IPS-18a (cell line): Measurements from ENCODE around the gene SRP68.
A peak's percentile ranks its signal among the peaks of the same experiment; 100 is the strongest.
"Not testable (repeated sequence)": the region's sequence is repeated elsewhere in the genome, so short reads cannot be mapped to it uniquely, and the experiment has no call there.

Experiments
- H3K27ac ChIP-seq: one replicate; pipeline ENCODE4 v1.5.1; 2013; ENCODE audit warnings: low read length
- H3K27me3 ChIP-seq: one replicate; pipeline ENCODE4 v1.6.1; 2013; ENCODE audit warnings: mild to moderate bottlenecking, low read length; ENCODE audit not compliant: control insufficient read depth, insufficient read depth
- H3K36me3 ChIP-seq: one replicate; pipeline ENCODE4 v1.6.1; 2013; ENCODE audit warnings: low read depth, low read length; ENCODE audit not compliant: control insufficient read depth
- H3K4me1 ChIP-seq: one replicate; pipeline ENCODE4 v1.6.1; 2013; ENCODE audit warnings: low read depth, low read length; ENCODE audit not compliant: control insufficient read depth
- H3K4me3 ChIP-seq: one replicate; pipeline ENCODE4 v1.5.1; 2013; ENCODE audit warnings: low read length
- H3K9ac ChIP-seq: one replicate; pipeline ENCODE4 v1.6.1; 2013; ENCODE audit warnings: mild to moderate bottlenecking, low read length, moderate library complexity
- H3K9me3 ChIP-seq: one replicate; pipeline ENCODE4 v1.6.1; 2013; ENCODE audit warnings: low read depth, low read length; ENCODE audit not compliant: control insufficient read depth

SRP68 gene

DNA sequence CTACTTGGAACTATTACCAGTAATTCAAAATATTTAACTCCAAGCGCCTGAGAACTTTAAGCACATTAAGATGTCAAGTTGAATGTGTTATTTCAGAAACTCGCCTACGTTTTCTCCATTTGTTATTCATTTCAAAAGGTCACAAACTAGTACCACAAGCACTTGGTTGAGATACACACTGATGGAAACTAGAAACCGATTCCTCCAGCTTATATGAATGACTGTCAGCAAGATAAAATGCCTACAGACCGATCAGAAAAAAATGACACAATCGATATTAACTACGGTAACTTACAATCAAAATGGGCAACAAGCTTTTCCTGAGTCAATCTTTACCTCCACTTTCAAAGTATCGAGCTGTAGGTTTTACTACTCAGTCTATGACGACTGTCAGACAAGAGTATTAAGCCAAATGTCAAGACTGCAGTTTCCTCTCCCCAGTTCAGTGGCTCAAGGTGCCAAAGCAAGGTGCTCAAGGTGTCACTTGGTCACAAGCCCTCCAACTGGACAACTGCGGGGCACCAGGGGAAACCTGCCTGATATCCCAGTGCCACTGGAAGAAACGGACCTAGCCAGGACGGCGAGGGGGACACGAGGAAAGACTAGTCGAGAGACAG is 678 bp downstream of the SRP68 start:
- H3K9me3 ChIP-seq: no peaks in the 10 kb centered on the region
- H3K4me3 ChIP-seq: peak overlapping the region; percentile 95
- H3K27ac ChIP-seq: peak overlapping the region; percentile 47
- peaks cover 21% of the 10 kb centered on the region for H3K36me3 ChIP-seq
- H3K9ac ChIP-seq: peak overlapping the region; percentile 88
- peaks cover 40% of the 10 kb centered on the region for H3K27me3 ChIP-seq
- peaks cover 19% of the 10 kb centered on the region for H3K4me1 ChIP-seq

DNA sequence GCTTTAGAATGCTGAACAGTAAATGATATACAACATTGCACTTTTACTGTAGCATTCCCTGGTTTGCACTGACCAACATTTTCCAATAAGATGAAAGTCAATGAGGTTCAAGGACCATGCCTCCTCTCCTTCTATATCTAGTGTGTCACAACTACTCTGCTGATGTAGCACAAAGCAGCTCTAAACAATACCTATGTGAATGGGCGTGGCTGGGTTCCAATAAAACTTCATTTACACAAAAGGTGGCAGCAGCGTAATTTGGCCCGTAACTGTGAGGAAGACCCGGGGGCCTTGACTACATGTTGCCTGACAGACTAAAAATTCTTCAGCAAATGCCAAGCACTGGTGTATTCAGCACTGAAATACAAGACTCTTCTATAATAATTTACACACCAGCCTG is 6.5 kb downstream of the SRP68 start:
- Histone ChIP-seq H3K9me3 (no peaks in the 10 kb centered on the region), H3K4me3 (no peak overlapping the region), H3K27ac (no peak overlapping the region), H3K9ac (no peak overlapping the region), H3K4me1 (peaks cover under 1% of the 10 kb centered on the region), H3K27me3 (no peaks in the 10 kb centered on the region), H3K36me3 (peaks cover 71% of the 10 kb centered on the region)

DNA sequence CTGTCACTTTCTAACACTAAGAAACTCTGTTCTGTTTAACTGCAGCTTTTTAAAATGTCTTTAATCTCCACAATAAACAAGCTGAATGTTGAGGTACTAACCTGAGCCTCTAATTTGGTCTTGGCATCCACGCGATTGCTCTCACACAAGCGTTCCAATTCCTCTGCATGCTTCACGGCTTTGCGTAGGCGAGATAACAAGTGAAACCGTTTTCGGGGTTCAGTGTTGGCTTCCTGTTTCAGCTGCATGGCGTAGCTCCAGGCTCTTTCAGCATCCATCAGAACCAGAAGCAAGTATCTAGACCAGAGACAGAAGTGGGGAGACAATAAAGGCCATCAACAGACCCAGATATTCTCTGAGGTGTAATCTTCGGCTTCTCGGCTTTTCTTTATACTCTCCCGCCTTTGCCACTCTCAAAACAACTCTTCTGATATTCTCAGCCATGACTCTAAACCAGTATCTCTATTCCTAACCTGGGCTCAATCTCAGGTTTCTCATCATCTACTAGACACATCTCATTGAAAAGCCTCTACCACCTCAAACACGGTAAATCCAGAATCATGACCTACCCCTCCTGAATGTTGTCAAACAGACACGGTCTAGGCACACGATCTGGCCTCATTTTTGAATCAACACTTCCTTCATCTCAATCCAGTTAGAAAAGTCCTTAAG is 8.3 kb downstream of the SRP68 start:
- no peak overlapping the region for H3K27ac ChIP-seq
- peaks cover 81% of the 10 kb centered on the region for H3K36me3 ChIP-seq
- no peaks in the 10 kb centered on the region for H3K9me3 ChIP-seq
- no peak overlapping the region for H3K9ac ChIP-seq
- no peaks in the 10 kb centered on the region for H3K27me3 ChIP-seq
- no peak overlapping the region for H3K4me3 ChIP-seq
- no peaks in the 10 kb centered on the region for H3K4me1 ChIP-seq

DNA sequence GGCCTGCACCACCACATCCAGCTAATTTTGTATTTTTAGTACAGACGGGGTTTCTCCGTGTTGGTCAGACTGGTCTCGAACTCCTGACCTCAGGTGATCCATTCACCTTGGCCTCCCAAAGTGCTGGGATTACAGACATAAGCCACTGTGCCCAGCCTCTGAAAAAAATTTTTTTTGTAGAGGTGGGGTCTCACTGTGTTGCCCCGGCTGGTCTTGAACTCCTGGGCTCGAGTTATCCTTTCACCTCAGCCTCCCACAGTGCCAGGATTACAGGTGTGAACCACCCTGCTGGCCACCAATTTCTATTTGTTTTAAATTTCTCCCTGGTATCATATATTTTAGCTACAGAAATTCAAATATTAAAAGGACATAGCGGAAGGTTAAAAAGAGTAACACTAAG is 14.1 kb downstream of the SRP68 start:
- not testable (repeated sequence) for H3K27me3 ChIP-seq, H3K9me3 ChIP-seq, H3K27ac ChIP-seq, H3K4me1 ChIP-seq, H3K4me3 ChIP-seq, H3K9ac ChIP-seq
- H3K36me3 ChIP-seq: peaks cover 67% of the 10 kb centered on the region

DNA sequence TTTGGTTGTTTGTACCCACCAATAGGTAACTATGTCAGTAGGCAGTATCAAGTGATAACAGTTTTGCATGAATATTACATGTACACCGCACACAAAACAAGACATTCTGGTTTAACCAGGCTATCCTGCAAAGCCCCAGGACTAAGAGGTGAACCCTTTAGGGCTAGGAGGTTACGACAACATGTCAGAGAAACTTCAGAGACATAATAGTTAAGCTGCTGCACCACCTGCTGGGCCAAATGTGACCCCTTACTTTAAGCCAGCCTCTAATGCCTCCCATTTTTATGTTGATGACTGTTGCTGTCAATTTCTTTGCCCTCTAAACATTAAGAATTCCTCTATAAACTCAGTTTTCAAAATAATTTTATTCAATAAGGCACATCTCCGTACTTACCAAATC is 15.4 kb downstream of the SRP68 start:
- no peak overlapping the region for H3K4me3 ChIP-seq
- no peak overlapping the region for H3K9ac ChIP-seq
- H3K27ac ChIP-seq: no peak overlapping the region
- no peaks in the 10 kb centered on the region for H3K9me3 ChIP-seq
- peaks cover 63% of the 10 kb centered on the region for H3K36me3 ChIP-seq
- no peaks in the 10 kb centered on the region for H3K4me1 ChIP-seq
- H3K27me3 ChIP-seq: no peaks in the 10 kb centered on the region

DNA sequence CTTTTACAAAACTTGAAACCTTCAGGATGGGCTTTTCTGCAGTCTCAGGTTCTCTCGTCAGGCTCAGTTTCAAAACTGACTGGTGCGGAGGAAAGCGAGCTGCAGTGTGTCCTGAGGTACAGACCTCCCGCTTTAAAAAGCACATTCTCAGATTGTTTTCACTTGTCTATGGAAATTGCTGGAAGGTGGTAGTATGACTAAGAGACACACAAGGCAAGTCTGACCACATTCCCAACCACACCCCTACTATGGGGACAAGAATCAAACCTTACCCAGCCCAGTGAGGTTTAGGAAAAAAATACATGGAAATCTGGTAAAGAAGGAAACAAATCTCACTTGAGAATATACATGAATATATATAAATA is 18.2 kb downstream of the SRP68 start:
- no peaks in the 10 kb centered on the region for H3K27me3 ChIP-seq
- no peak overlapping the region for H3K4me3 ChIP-seq
- H3K9ac ChIP-seq: no peak overlapping the region
- no peaks in the 10 kb centered on the region for H3K9me3 ChIP-seq
- H3K27ac ChIP-seq: no peak overlapping the region
- peaks cover 57% of the 10 kb centered on the region for H3K36me3 ChIP-seq
- H3K4me1 ChIP-seq: no peaks in the 10 kb centered on the region

DNA sequence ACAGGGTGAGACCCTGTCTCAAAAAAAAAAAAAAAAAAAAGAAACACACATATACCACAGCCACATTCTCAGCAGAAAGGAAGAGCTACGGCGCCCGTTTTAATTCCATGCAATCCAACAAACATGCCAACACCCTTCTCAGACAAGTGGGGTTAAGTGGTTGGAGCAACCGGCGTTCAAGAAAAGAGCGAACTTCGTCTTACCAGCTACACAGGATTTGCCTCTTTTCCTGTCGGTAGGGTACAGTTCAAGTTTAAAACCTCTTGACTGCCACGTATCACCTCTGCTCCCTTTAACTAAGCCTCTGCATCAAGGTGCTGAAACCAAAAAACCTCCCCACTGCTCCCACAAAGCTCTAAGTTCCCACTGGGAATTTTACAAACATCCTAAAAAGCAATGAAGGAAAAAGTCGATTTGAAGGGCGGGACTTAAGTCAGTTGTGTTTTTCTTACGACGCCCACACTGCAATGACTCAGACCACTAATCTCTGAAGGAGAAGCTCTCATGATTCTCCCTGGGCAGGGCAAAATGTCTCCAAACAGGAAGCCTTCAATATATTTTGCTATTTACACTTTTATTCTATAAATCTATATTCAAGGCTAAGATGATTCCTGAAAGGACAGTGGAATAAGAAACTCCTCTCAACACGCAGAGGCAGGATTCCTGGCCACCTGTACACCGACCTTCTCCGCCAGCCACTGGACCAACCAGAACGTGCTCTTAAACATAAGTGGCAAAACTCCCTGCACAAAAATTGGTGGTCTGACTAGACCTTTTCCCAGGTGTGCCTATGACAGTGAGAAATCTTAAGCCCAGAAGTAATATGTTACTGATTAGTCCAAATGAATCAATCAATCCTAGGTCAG is 18.8 kb downstream of the SRP68 start:
- Histone ChIP-seq H3K36me3 (peaks cover 57% of the 10 kb centered on the region), H3K27me3 (no peaks in the 10 kb centered on the region), H3K4me1 (no peaks in the 10 kb centered on the region), H3K27ac (no peak overlapping the region), H3K9ac (no peak overlapping the region), H3K4me3 (no peak overlapping the region), H3K9me3 (no peaks in the 10 kb centered on the region)

DNA sequence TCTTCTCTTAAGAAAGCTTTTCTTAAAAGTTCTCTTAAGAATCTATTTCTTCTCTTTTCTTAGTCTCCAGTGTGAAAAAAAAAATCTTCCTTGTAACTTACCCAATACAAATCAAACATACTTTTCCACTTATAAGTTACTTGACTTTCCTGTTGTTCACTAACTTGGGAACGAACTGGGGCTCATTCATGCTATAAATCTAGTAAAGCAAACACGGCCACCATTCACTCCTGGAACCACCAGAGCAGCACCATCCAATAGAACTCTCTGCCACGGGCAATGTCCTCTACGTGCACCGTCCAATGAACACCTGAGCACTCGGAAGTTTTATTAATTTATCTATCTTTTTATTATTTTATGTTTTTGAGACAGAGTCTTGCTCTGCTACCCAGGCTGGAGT is 20.8 kb downstream of the SRP68 start:
- peaks cover 53% of the 10 kb centered on the region for H3K36me3 ChIP-seq
- no peak overlapping the region for H3K27ac ChIP-seq
- no peak overlapping the region for H3K9ac ChIP-seq
- H3K4me3 ChIP-seq: no peak overlapping the region
- no peaks in the 10 kb centered on the region for H3K4me1 ChIP-seq
- H3K27me3 ChIP-seq: no peaks in the 10 kb centered on the region
- no peaks in the 10 kb centered on the region for H3K9me3 ChIP-seq

DNA sequence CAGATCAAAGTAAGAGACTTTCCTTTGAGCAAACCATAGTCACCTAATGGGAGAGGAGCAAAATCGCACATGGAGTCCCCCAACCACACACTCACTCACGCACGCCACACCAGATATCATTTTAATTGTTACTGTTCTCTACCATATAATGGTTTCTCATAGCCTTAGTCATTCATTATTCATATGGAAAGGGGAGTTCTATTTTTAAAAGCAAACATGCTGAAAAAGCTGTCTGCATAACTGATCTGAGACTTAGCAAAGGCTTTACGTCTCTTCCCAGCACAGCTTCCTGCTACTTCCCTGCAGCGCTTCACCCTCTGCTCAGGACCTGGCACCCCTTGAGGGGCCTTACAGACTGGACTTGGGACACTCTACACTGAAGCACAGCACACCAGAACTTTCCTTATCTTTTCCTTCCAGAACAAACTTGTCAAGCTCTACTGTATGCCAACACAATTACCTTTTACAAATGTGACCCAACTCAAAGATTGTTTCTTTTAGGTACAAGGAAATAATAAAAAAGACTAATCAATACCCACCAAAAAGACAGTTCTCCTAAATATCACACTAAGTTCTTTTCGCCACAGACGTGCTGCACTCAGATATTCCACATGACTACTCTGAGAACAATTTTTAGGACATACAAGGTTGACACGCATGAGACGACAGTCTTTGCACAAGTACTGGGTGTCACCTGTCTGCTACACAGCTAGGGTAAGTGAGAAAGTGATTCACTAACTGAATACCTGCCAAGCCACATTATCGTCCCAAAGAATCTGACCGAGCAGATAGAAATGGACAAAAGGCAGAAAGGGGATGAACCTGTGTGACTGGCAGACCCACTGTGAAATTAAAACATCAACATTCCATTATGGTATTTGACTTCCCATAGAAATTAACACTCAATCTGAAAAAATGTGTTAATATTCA is 21.5 kb downstream of the SRP68 start:
- Histone ChIP-seq H3K9ac (no peak overlapping the region), H3K36me3 (peaks cover 53% of the 10 kb centered on the region), H3K27ac (no peak overlapping the region)

DNA sequence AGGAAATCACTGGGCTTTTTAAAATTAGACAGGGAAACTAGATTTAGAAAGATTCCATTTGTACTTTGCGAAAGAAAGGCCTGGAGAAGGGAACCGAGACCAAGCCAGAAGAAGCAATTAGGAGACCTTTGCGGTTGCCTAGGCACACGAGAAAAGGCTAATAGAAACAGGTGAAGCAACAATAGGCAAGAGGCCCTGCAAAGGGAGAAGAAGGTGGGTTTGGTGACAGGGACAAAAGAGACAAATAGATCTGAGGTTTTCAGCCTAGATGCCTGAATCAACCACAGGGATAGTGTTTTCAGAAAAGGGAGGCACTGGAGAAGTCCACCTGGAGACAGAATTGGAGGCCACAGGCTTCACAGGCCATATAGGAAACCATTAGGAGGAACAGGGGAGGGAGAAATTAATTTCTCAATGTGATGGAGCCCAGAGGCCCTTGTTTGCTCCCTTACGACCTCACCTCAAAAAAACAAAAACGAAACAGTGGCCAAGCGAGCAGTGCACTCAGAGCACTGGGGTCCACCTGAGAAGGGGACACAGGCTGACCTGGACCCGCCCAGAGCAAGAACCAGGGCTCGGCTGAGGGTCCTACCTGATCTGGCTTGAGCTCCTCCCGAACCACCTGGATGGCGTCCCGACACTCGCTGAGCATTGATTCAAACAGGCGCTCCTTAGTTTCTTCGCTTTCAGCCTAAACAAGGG is 22.3 kb downstream of the SRP68 start:
- Histone ChIP-seq H3K27me3 (no peaks in the 10 kb centered on the region), H3K4me3 (no peak overlapping the region), H3K9ac (no peak overlapping the region), H3K27ac (no peak overlapping the region), H3K9me3 (no peaks in the 10 kb centered on the region), H3K36me3 (peaks cover 61% of the 10 kb centered on the region), H3K4me1 (no peaks in the 10 kb centered on the region)

More for the DNA sequence above, 21.5 kb downstream of the SRP68 start:
- no peaks in the 10 kb centered on the region for H3K9me3 ChIP-seq
- no peaks in the 10 kb centered on the region for H3K4me1 ChIP-seq
- no peaks in the 10 kb centered on the region for H3K27me3 ChIP-seq
- no peak overlapping the region for H3K4me3 ChIP-seq
